Adrenal gland (tissue), 12 donors: ENCODE measurements around the gene PRKCH. TPM values are rescaled to one million over a fixed set of nuclear protein-coding genes. Genes with fewer than 3 reads are reported as not detected.
A peak's percentile ranks its signal among the peaks of the same experiment; 100 is the strongest.

Experiments
- DNase-seq, 7 donors: peaks; one replicate each; pipeline ENCODE4 v3.0.0-alpha.2; 2019 to 2020
- H3K27ac ChIP-seq, 5 donors: fragments of 200-600 bp; sonication (generic) in 4 of 5; 1 replicate in 3 of 5; 2 replicates in 2 of 5; pipeline versions ENCODE4 v1.5.1 to v1.8.0; 2016 to 2020; ENCODE audit warnings: mild to moderate bottlenecking in 1 of 5
- H3K27me3 ChIP-seq: fragments of 200-600 bp; 2 replicates; pipeline ENCODE4 v1.8.0; 2021
- H3K36me3 ChIP-seq, 2 donors: fragments of 200-600 bp; replicated peaks in 1 of 2; 1 replicate in 1 of 2; 2 replicates in 1 of 2; pipeline versions ENCODE4 v1.5.1 to v1.8.0; 2018 to 2022
- H3K4me1 ChIP-seq, 2 donors: fragments of 200-600 bp; replicated peaks in 1 of 2; 1 replicate in 1 of 2; 2 replicates in 1 of 2; pipeline versions ENCODE4 v1.5.1 to v1.8.0; 2018 to 2021
- H3K4me3 ChIP-seq, 4 donors: fragments of 200-600 bp; sonication (generic) in 3 of 4; one replicate each; pipeline ENCODE4 v1.5.1; 2016 to 2018
- H3K9me3 ChIP-seq, 3 donors: fragments of 200-600 bp; sonication (generic) in 1 of 3; replicated peaks in 1 of 3; 1 replicate in 2 of 3; 2 replicates in 1 of 3; pipeline versions ENCODE4 v1.5.1 to v1.8.0; 2016 to 2021
- CTCF ChIP-seq, 6 experiments: fragments of 450-650 bp in 4 of 6; fragments of 200-600 bp in 2 of 6; sonication (generic) in 1 of 6; IDR thresholded peaks; 1 replicate in 5 of 6; 2 replicates in 1 of 6; pipeline versions ENCODE4 v1.5.1 to v1.8.0; 2016 to 2021; ENCODE audit warnings: antibody characterized with exemption in 6 of 6, mild to moderate bottlenecking in 2 of 6, moderate library complexity in 1 of 6
- POLR2A ChIP-seq, 2 donors: fragments of 450-650 bp; IDR thresholded peaks; one replicate each; pipeline ENCODE4 v1.6.1; 2017; ENCODE audit warnings: antibody characterized with exemption in 2 of 2, mild to moderate bottlenecking in 2 of 2, moderate library complexity in 1 of 2
- WGBS, 4 donors: extraction: QIAGEN DNeasy Blood & Tissue Kit in 2 of 4; methylation state at CpG; one replicate each; pipeline versions ENCODE4 v1.1.5 to v1.1.7; 2013 to 2017; 5-methylcytosine and 5-hydroxymethylcytosine counted together
- intact Hi-C, 2 donors: fragments of 100-400 bp; cut with DNase I; formaldehyde crosslinking; loops; one replicate each; pipeline versions ENCODE4 v1.14.1 to v1.15.0; 2022 to 2023
- polyA plus RNA-seq, 3 donors: library from polyadenylated mRNA; stranded (reverse); fragments of 200-250 nt in 2 of 3; fragments of 350-450 nt in 1 of 3; fragmentation: Illumina TruSeq in 1 of 3; extraction: RNeasy Lipid Tissue Mini Kit (QIAGEN cat#74804) in 1 of 3; gene quantifications; one replicate each; pipeline ENCODE4 v1.2.3, GENCODE V29; 2013 to 2014
- total RNA-seq, 9 donors: library from RNA; depleted of rRNA in 4 of 9; stranded (reverse); fragments of >200 nt in 4 of 9; fragments of 120-200 nt in 1 of 9; fragmentation: NEBNext Ultra II Directional in 1 of 9; extraction: Animal tissue kit (Norgen Biotek cat#: 25700) in 1 of 9; gene quantifications; one replicate each; pipeline versions ENCODE4 v1.1.0 to v1.2.4, GENCODE V29; 2013 to 2023
- donor health status: healthy with polysubstance abuse.
- donor health status: Bipolar disorder and iron deficiency.
- donor health status: DM: yes; HTN: yes; CAD: no.
- donor health status: DM: no; HTN: no; CAD: no.
- donor health status: DM: no; HTN: no; CAD: no.
- donor health status: DM: yes; HTN: yes; CAD: no.

The PRKCH gene
- total and polyA plus RNA-seq, 12 donors: 7.8 to 28.1 (median 17.0) TPM

GRCh38 chr14:61589691-61590581 is 268.6 kb downstream of the PRKCH start:
- intact Hi-C loops: no loop called here
- Histone ChIP-seq H3K27me3 (no peaks in the 10 kb centered on the region), H3K4me1 (peaks cover 29 to 47% of the 10 kb centered on the region in 2 donors), H3K36me3 (no peaks in the 10 kb centered on the region), H3K9me3 (no peaks in the 10 kb centered on the region), H3K27ac (no peak overlapping the region), H3K4me3 (no peak overlapping the region)
- WGBS, 4 donors: 86 to 96% (median 88%) methylated on average over 11 to 12 of the region's 12 CpGs
- DNase-seq: peak in 1 of 7 donors; percentile 16
- TF ChIP-seq CTCF (IDR thresholded peaks at IDR 0.05) (no peak), POLR2A (IDR thresholded peaks at IDR 0.05) (no peak)

GRCh38 chr14:61591862-61592261 is 270.5 kb downstream of the PRKCH start:
- no peak for TF ChIP-seq CTCF (IDR thresholded peaks at IDR 0.05)
- TF ChIP-seq POLR2A (IDR thresholded peaks at IDR 0.05): no peak
- H3K4me1 ChIP-seq: peaks cover 18 to 28% of the 10 kb centered on the region in 2 donors
- H3K27me3 ChIP-seq: no peaks in the 10 kb centered on the region
- no peaks in the 10 kb centered on the region for H3K9me3 ChIP-seq
- no peak overlapping the region for H3K27ac ChIP-seq
- whole genome bisulfite sequencing, 4 donors: 88 to 93% (median 91%) methylated on average over 2 of the region's 2 CpGs
- no peak overlapping the region for H3K4me3 ChIP-seq
- intact Hi-C loops: no loop called here
- H3K36me3 ChIP-seq: no peaks in the 10 kb centered on the region
- no peak for DNase-seq

- DNase-seq: no peak
- Histone ChIP-seq H3K4me3 (no peak overlapping the region), H3K36me3 (no peaks in the 10 kb centered on the region), H3K27me3 (no peaks in the 10 kb centered on the region), H3K27ac (no peak overlapping the region), H3K4me1 (peaks cover 6 to 16% of the 10 kb centered on the region in 2 donors), H3K9me3 (no peaks in the 10 kb centered on the region)
- TF ChIP-seq POLR2A (IDR thresholded peaks at IDR 0.05) (no peak), CTCF (IDR thresholded peaks at IDR 0.05) (no peak)
- intact Hi-C loops: no loop called here
- 90 to 94% (median 92%) methylated on average over 3 of the region's 3 CpGs for WGBS, 4 donors
Measured at GRCh38 chr14:61593330-61593729, 272.0 kb downstream of the PRKCH start.

GRCh38 chr14:61596990-61597389 is 275.6 kb downstream of the PRKCH start:
- no peak for DNase-seq
- 64 to 66% (median 65%) methylated on average over 5 of the region's 5 CpGs for WGBS, 4 donors
- intact Hi-C loops: no loop called here
- Histone ChIP-seq H3K4me3 (no peak overlapping the region), H3K9me3 (no peaks in the 10 kb centered on the region), H3K4me1 (peaks cover 6 to 14% of the 10 kb centered on the region in 2 donors), H3K27ac (no peak overlapping the region), H3K27me3 (no peaks in the 10 kb centered on the region), H3K36me3 (no peaks in the 10 kb centered on the region)
- TF ChIP-seq CTCF (IDR thresholded peaks at IDR 0.05) (no peak), POLR2A (IDR thresholded peaks at IDR 0.05) (no peak)
